Colonic mucosa (tissue), 4 donors: Measurements from ENCODE around the gene PXT1. TPM values are rescaled to one million over a fixed set of nuclear protein-coding genes. Genes with fewer than 3 reads are reported as not detected.

ENCODE experiments used
- DNase-seq: peaks from one replicate; pipeline ENCODE4 v3.0.0-alpha.2; 2020
- H3K27ac ChIP-seq: fragments of 200-600 bp; one replicate; pipeline ENCODE4 v1.8.0; 2021
- H3K27me3 ChIP-seq: fragments of 200-600 bp; one replicate; pipeline ENCODE4 v1.8.0; 2021
- H3K36me3 ChIP-seq: fragments of 200-600 bp; one replicate; pipeline ENCODE4 v1.8.0; 2021
- H3K4me1 ChIP-seq: fragments of 200-600 bp; one replicate; pipeline ENCODE4 v1.8.0; 2021; ENCODE audit warnings: mild to moderate bottlenecking
- H3K4me3 ChIP-seq: fragments of 200-600 bp; one replicate; pipeline ENCODE4 v1.8.0; 2021
- H3K9ac ChIP-seq, 2 donors: one replicate each; pipeline ENCODE4 v1.7.0; 2013; ENCODE audit warnings: control low read depth in 2 of 2, low read depth in 2 of 2, low read length in 2 of 2
- H3K9me3 ChIP-seq: fragments of 200-600 bp; one replicate; pipeline ENCODE4 v1.8.0; 2021
- intact Hi-C: fragments of 100-400 bp; cut with DNase I; formaldehyde crosslinking; loops from one replicate; pipeline ENCODE4 v1.14.1; 2022
- total RNA-seq, 2 donors: library from RNA; stranded (reverse); fragmentation: NEBNext Ultra II Directional in 1 of 2; extraction: Animal tissue kit (Norgen Biotek cat#: 25700) in 1 of 2; gene quantifications; one replicate each; pipeline ENCODE4 v1.2.1, GENCODE V29; 2021
- TF ChIP-seq, protein P1 (sequence below): fragments of 200-600 bp; IDR thresholded peaks from one replicate; pipeline ENCODE4 v1.8.0; 2022; ENCODE audit warnings: antibody characterized with exemption, mild to moderate bottlenecking
- donor health status: healthy.
- donor health status: DM: no; HTN: no; CAD: no.
- donor health status: DM: no; HTN: no; CAD: no.

Gene PXT1
- total RNA-seq, 2 donors from 2014 or later, result not detected

DNA sequence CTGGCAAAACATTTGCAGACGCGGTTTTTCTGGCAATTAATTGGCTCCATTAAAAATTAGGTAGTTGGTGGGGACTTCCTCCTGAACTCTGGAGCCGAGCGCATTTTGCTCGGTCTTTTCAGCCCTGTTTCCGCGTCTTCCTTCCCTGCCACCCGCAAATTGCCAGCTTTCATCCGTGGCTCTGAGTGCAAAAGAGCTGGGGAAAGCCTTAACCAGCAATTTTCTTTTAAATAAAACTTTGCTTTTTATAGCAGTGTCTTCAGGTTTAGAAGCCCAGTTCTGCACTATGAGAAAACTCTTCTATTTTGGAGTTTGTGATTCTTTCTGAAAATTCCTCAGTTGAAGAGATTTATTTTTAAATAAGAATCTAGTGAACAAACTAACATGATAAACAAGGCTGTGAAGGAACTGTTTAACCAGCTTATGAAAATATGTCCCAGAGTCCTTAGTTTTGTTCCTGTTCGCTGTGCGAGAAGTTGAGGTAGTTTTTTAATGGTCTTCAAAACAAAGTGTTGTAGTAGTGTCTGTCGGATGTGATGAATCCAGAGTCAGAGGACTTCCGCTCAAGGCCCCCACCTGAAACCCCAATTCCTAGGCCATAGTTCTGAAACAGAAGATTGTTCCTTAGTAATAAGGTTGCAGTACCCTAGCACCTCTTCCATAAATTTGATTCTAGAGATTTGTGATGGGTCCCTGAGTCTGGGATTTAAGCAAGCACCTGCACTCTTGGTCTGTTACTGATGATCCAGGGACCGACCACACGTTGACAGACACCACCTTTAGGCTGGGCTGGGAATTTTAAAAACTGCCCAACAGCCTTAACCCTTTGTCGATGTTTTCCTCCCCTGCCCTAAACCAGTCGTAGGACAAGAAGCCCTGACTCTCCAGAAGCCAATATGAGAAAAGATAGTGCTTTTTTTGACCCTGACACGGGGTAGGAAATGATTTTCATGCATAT lies 1.1 kb upstream of the PXT1 start:
- Histone ChIP-seq H3K27ac (peak overlapping the region; percentile 98), H3K4me3 (peak overlapping the region; percentile 94), H3K9me3 (no peaks in the 10 kb centered on the region), H3K27me3 (no peaks in the 10 kb centered on the region), H3K36me3 (no peaks in the 10 kb centered on the region), H3K9ac (peak overlapping the region; percentile 92 to 100), H3K4me1 (peaks cover 10% of the 10 kb centered on the region)
- TF ChIP-seq, protein P1, sequence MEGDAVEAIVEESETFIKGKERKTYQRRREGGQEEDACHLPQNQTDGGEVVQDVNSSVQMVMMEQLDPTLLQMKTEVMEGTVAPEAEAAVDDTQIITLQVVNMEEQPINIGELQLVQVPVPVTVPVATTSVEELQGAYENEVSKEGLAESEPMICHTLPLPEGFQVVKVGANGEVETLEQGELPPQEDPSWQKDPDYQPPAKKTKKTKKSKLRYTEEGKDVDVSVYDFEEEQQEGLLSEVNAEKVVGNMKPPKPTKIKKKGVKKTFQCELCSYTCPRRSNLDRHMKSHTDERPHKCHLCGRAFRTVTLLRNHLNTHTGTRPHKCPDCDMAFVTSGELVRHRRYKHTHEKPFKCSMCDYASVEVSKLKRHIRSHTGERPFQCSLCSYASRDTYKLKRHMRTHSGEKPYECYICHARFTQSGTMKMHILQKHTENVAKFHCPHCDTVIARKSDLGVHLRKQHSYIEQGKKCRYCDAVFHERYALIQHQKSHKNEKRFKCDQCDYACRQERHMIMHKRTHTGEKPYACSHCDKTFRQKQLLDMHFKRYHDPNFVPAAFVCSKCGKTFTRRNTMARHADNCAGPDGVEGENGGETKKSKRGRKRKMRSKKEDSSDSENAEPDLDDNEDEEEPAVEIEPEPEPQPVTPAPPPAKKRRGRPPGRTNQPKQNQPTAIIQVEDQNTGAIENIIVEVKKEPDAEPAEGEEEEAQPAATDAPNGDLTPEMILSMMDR, result no peak
- DNase-seq, result peak; percentile 39
- intact Hi-C loops, result loop anchor here (5.0 kb wide), 1 partner anchor 149 kb away; the partner anchor contains the start of gene SRSF3

DNA sequence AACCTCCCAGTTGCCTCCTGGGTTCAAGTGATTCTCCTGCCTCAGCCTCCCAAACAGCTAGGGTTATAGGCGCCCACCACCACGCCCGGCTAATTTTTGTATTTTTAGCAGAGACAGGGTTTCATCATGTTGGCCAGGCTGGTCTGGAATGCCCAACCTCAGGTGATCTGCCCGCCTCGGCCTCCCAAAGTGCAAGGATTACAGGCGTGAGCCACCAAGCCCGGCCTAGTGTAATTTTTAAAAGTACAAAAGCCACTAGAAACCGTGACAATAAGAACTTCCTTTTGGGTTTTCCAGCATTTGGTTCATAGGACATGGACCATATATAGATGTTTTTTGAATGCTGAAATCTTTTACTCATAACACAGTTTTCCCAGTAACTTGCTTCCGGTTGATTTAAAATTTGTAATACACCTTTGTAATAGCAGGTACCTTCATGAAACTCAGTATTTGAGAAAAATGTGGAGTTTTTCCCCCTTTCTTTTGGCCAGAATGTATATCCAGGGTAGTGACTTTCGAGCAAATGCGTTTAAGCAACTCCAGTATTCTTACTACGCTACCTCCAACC lies 467 bp downstream of the PXT1 start:
- Histone ChIP-seq H3K27ac (peak overlapping the region; percentile 98), H3K36me3 (no peaks in the 10 kb centered on the region), H3K4me1 (peaks cover 10% of the 10 kb centered on the region), H3K4me3 (peak overlapping the region; percentile 94), H3K9me3 (no peaks in the 10 kb centered on the region), H3K9ac (peak overlapping the region; percentile 92 to 100), H3K27me3 (no peaks in the 10 kb centered on the region)
- TF ChIP-seq, protein P1, result no peak
- intact Hi-C loops, result loop anchor here (5.0 kb wide), 1 partner anchor 150 kb away; the partner anchor contains the start of gene SRSF3
- peak; percentile 29 for DNase-seq

- Histone ChIP-seq H3K9me3 (no peaks in the 10 kb centered on the region), H3K27ac (peak overlapping the region; percentile 98), H3K36me3 (no peaks in the 10 kb centered on the region), H3K4me1 (peaks cover 10% of the 10 kb centered on the region), H3K9ac (peak overlapping the region; percentile 33 to 77), H3K4me3 (no peak overlapping the region), H3K27me3 (no peaks in the 10 kb centered on the region)
- peak; percentile 95 for DNase-seq
- TF ChIP-seq, protein P1, result no peak
- intact Hi-C loops, result loop anchor here (5.0 kb wide), 1 partner anchor 151 kb away; the partner anchor contains the start of gene SRSF3
Measured at GRCh38 chr6:36441307-36441894, 1.3 kb downstream of the PXT1 start.

DNA sequence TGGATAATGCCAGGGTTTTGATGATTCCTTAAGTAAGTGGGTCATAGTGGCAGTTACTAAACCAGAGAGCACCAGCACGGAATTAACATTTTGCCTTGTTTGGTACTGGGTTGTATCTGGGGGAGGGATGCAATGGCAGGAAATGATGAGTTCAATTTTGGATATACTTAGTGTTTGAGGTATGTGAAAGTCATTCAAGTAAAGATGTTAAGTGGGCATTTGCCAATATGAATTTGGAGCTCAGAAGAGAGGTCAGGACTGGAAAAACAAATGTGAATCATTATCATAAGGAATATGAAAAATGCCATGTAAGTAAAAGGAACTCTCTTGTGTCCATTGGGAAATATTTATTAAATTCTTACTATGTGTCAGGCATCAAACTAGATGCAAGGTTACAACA lies 6.2 kb downstream of the PXT1 start:
- intact Hi-C loops, result no loop called here
- no peak overlapping the region for H3K9ac ChIP-seq
- TF ChIP-seq, protein P1, result no peak
- H3K4me1 ChIP-seq, result peaks cover 4% of the 10 kb centered on the region
- no peak overlapping the region for H3K4me3 ChIP-seq
- DNase-seq, result no peak
- no peaks in the 10 kb centered on the region for H3K36me3 ChIP-seq
- no peaks in the 10 kb centered on the region for H3K9me3 ChIP-seq
- no peaks in the 10 kb centered on the region for H3K27me3 ChIP-seq
- H3K27ac ChIP-seq, result no peak overlapping the region

DNA sequence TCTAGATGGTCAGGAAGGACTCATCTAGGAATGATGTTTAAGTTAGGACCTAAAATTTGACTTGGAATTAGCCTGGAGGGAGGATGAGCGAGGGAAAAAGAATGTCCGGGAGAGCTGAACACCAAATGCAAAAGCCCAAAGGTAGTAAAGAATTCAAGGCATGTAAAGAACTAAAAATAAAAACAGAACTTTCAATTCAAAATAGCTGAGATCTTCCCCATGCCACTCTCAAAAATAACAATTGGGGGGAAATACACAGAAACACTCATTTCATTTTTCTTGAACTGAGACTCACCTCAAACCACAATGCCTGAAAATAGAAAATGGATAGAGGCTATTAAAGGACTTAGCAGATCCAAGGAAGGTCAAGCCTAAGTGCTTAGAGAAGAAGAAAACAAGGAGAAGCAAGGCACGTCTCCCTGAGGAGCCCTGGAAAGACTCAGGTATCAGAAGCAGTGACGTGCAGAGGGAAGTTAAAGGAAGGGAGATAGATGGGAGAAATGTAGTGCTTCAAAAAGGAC lies 10.4 kb downstream of the PXT1 start:
- Histone ChIP-seq H3K9ac (no peak overlapping the region), H3K36me3 (no peaks in the 10 kb centered on the region), H3K27ac (no peak overlapping the region), H3K4me3 (no peak overlapping the region), H3K9me3 (no peaks in the 10 kb centered on the region), H3K27me3 (no peaks in the 10 kb centered on the region), H3K4me1 (no peaks in the 10 kb centered on the region)
- intact Hi-C loops, result no loop called here
- TF ChIP-seq, protein P1, result no peak
- no peak for DNase-seq
